Endothelial cell of umbilical vein (primary cell): Measurements from ENCODE around the gene COL23A1. TPM values are rescaled to one million over a fixed set of nuclear protein-coding genes. Genes with fewer than 3 reads are reported as not detected.

ENCODE experiments used
- BruUV-seq: library from RNA; stranded (reverse); fragments of 400-500 nt; replicated peaks from 2 replicates; lab custom pipeline; 2021; lab: Mats Ljungman, UMichigan
- CTCF ChIA-PET: fragments of 300-600, 350-600 bp; sonication (Branson Sonifier 250); formaldehyde crosslinking; loops from one replicate; lab custom pipeline; 2021; ENCODE audit warnings: antibody characterized with exemption, inconsistent platforms; lab: Charles Lee
- POLR2A ChIA-PET: fragments of 300-600, 350-600 bp; sonication (Branson Sonifier 250); formaldehyde crosslinking; loops from one replicate; lab custom pipeline; 2021; ENCODE audit warnings: antibody characterized with exemption, inconsistent platforms; lab: Charles Lee
- DNase-seq: peaks from one replicate; pipeline ENCODE4 v3.0.0-alpha.2; 2011; ENCODE audit warnings: low read depth, low spot score
- FAIRE-seq: peaks from 2 replicates; lab custom pipeline; 2011; peaks lifted over from hg19 to GRCh38; lab: Jason Lieb, UNC
- H2AFZ ChIP-seq: 2 replicates; pipeline ENCODE4 v1.6.0; 2012; ENCODE audit warnings: low read depth, low read length, control low read depth, inconsistent platforms
- H3K27ac ChIP-seq: 2 replicates; pipeline ENCODE4 v1.5.1; 2011; ENCODE audit warnings: low read depth, mild to moderate bottlenecking, control low read depth, low read length, moderate library complexity; ENCODE audit not compliant: insufficient read depth
- H3K27me3 ChIP-seq, 2 experiments: 2 replicates each; pipeline versions ENCODE4 v1.6.0 to v1.6.1; 2011; ENCODE audit warnings: low read length in 2 of 2, mixed read lengths in 1 of 2; ENCODE audit not compliant: control insufficient read depth in 2 of 2, insufficient read depth in 2 of 2
- H3K36me3 ChIP-seq, 2 experiments: 2 replicates in 1 of 2; 3 replicates in 1 of 2; pipeline ENCODE4 v1.5.1; 2011; ENCODE audit warnings: low read length in 2 of 2, mild to moderate bottlenecking in 1 of 2, moderate library complexity in 1 of 2; ENCODE audit not compliant: control insufficient read depth in 2 of 2, insufficient read depth in 2 of 2; ENCODE audit errors: extremely low read depth in 1 of 2
- H3K4me1 ChIP-seq: 3 replicates; pipeline ENCODE4 v1.5.1; 2011; ENCODE audit warnings: mild to moderate bottlenecking, low read length; ENCODE audit not compliant: control insufficient read depth, insufficient read depth; ENCODE audit errors: extremely low read depth
- H3K4me2 ChIP-seq: 2 replicates; pipeline ENCODE4 v1.6.1; 2011; ENCODE audit warnings: low read length, control low read depth, mixed read lengths; ENCODE audit not compliant: insufficient read depth
- H3K4me3 ChIP-seq, 3 experiments: fragments of 200-600 bp in 1 of 3; sonication (generic), shearing (Covaris generic) in 1 of 3; replicated peaks in 1 of 3; 2 replicates each; pipeline ENCODE4 v1.5.1; 2011 to 2016; ENCODE audit warnings: control low read depth in 3 of 3, low read length in 3 of 3, mild to moderate bottlenecking in 2 of 3, inconsistent platforms in 1 of 3, low read depth in 1 of 3, moderate library complexity in 1 of 3; ENCODE audit not compliant: insufficient read depth in 1 of 3
- H3K79me2 ChIP-seq: 2 replicates; pipeline ENCODE4 v1.6.0; 2012; ENCODE audit warnings: low read length, inconsistent platforms; ENCODE audit not compliant: control insufficient read depth, insufficient read depth
- H3K9ac ChIP-seq: replicated peaks from 2 replicates; pipeline ENCODE3; 2011; ENCODE audit warnings: low read length, control low read depth; ENCODE audit not compliant: insufficient read depth; ENCODE audit errors: extremely low read depth
- H3K9me1 ChIP-seq: replicated peaks from 3 replicates; pipeline ENCODE4 v1.6.0; 2011; ENCODE audit warnings: mild to moderate bottlenecking, low read length; ENCODE audit not compliant: control insufficient read depth, insufficient read depth; ENCODE audit errors: extremely low read depth
- H3K9me3 ChIP-seq: replicated peaks from 2 replicates; pipeline ENCODE4 v1.5.1; 2012; ENCODE audit warnings: low read length, inconsistent platforms; ENCODE audit not compliant: control insufficient read depth, insufficient read depth
- H4K20me1 ChIP-seq: replicated peaks from 2 replicates; pipeline ENCODE3; 2011; ENCODE audit warnings: mild to moderate bottlenecking, low read length; ENCODE audit not compliant: control insufficient read depth, insufficient read depth; ENCODE audit errors: extremely low read depth
- EZH2 ChIP-seq: IDR thresholded peaks from 2 replicates; pipeline ENCODE4 v1.6.1; 2012; ENCODE audit warnings: borderline replicate concordance, low read depth, mild to moderate bottlenecking, moderate library complexity, low read length, inconsistent platforms; ENCODE audit not compliant: severe bottlenecking
- FOS ChIP-seq: IDR thresholded peaks from 2 replicates; pipeline ENCODE4 v1.6.1; 2011; ENCODE audit warnings: mild to moderate bottlenecking, low read length, moderate library complexity, borderline replicate concordance; ENCODE audit not compliant: insufficient read depth
- GATA2 ChIP-seq: IDR thresholded peaks from 2 replicates; pipeline ENCODE4 v1.7.0; 2011; ENCODE audit warnings: low read depth, mild to moderate bottlenecking, moderate library complexity, mixed read lengths, low read length; ENCODE audit not compliant: insufficient read length, insufficient read depth
- JUN ChIP-seq: IDR thresholded peaks from 2 replicates; pipeline ENCODE4 v1.6.1; 2011; ENCODE audit warnings: borderline replicate concordance, low read depth; ENCODE audit not compliant: insufficient read length, insufficient read depth
- MYC ChIP-seq: IDR thresholded peaks from one replicate; pipeline ENCODE4 v1.6.1; 2011; ENCODE audit warnings: mild to moderate bottlenecking, low read depth, low read length
- POLR2A ChIP-seq: IDR thresholded peaks from 2 replicates; pipeline ENCODE4 v1.6.1; 2012; ENCODE audit warnings: low read depth, mild to moderate bottlenecking, control low read depth, low read length
- POLR2AphosphoS5 ChIP-seq: IDR thresholded peaks from 2 replicates; pipeline ENCODE4 v1.6.1; 2012; ENCODE audit warnings: low read depth, mild to moderate bottlenecking, control low read depth, low read length, moderate library complexity; ENCODE audit not compliant: insufficient read depth
- dilution Hi-C: fragments of 300-500 bp; cut with MboI; formaldehyde crosslinking; loops from one replicate; pipeline ENCODE4 v1.15.0; 2019; ENCODE audit warnings: low sequenced_read_pairs; ENCODE audit not compliant: extremely low pct_ligation_motif_present
- intact Hi-C: fragments of 100-400 bp; cut with micrococcal nuclease; formaldehyde crosslinking; loops from one replicate; pipeline ENCODE4 v1.10.0; 2022
- polyA plus RNA-seq, 4 experiments: library from polyadenylated mRNA; depleted of rRNA in 3 of 4; stranded (reverse) in 3 of 4; unstranded in 1 of 4; fragments of >200 nt; gene quantifications; 2 replicates each; pipeline versions ENCODE4 v1.2.1 to v1.2.3, GENCODE V29; 2011 to 2012; ENCODE audit warnings: missing spikeins in 1 of 4
- total RNA-seq: library from RNA; stranded (reverse); gene quantifications from 2 replicates; pipeline ENCODE4 v1.2.3, GENCODE V29; 2021
- TF ChIP-seq, protein P1 (sequence below): IDR thresholded peaks from 2 replicates; pipeline ENCODE4 v1.6.1; 2011; ENCODE audit not compliant: insufficient read depth, insufficient read length
- TF ChIP-seq, protein P2 (sequence below), 2 donors: IDR thresholded peaks; 1 replicate in 1 of 2; 2 replicates in 1 of 2; pipeline ENCODE4 v1.5.1; 2011; ENCODE audit warnings: low read length in 2 of 2, mild to moderate bottlenecking in 2 of 2, moderate library complexity in 2 of 2, control low read depth in 1 of 2, inconsistent platforms in 1 of 2, low read depth in 1 of 2; ENCODE audit not compliant: insufficient read depth in 1 of 2; ENCODE audit errors: extremely low read depth in 1 of 2

The COL23A1 gene
- total and polyA plus RNA-seq, 2 donors (not counting 3 experiments of a cell fraction or from before 2014, with no cell fraction given), result not detected

DNA sequence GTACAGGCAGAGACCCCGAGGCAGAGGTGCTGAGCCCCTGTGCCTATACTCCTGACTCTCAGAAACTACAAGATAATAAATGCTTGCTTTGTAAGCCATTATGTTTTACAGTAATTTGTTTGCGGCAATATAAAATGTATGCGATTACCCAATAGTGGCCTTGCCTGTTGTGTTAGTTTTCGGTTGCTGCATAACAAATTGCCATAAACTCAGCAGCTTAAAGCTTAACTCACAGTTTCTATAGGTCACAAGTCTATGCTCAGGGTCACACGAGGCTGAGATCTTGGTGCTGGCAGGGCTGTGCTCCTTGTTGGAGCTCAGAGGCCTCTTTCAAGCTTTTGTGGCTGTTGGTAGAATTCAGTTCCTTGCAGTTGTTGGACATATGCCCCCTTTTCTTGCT, 114.8 kb downstream of the COL23A1 start:
- H3K4me1 ChIP-seq, result no peaks in the 10 kb centered on the region
- no peaks in the 10 kb centered on the region for H3K9me1 ChIP-seq
- BruUV-seq, result no TSS peak
- no peaks in the 10 kb centered on the region for H3K79me2 ChIP-seq
- no peak for FAIRE-seq
- no peak overlapping the region for H2AFZ ChIP-seq
- no peaks in the 10 kb centered on the region for H3K36me3 ChIP-seq
- dilution Hi-C loops (no loop called here), intact Hi-C loops (no loop called here)
- no peak overlapping the region for H3K4me3 ChIP-seq
- H3K4me2 ChIP-seq, result no peak overlapping the region
- no peak overlapping the region for H3K9ac ChIP-seq
- no peak overlapping the region for H3K27ac ChIP-seq
- no peak for DNase-seq
- POLR2A ChIA-PET, result no interaction called here
- no peak for TF ChIP-seq JUN
- no peak for TF ChIP-seq POLR2AphosphoS5
- TF ChIP-seq POLR2A, result no peak
- no peak for TF ChIP-seq GATA2
- TF ChIP-seq EZH2, result no peak
- no peak for TF ChIP-seq MYC
- TF ChIP-seq, protein P1, sequence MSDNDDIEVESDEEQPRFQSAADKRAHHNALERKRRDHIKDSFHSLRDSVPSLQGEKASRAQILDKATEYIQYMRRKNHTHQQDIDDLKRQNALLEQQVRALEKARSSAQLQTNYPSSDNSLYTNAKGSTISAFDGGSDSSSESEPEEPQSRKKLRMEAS, result no peak
- no peak for TF ChIP-seq FOS
- TF ChIP-seq, protein P2, sequence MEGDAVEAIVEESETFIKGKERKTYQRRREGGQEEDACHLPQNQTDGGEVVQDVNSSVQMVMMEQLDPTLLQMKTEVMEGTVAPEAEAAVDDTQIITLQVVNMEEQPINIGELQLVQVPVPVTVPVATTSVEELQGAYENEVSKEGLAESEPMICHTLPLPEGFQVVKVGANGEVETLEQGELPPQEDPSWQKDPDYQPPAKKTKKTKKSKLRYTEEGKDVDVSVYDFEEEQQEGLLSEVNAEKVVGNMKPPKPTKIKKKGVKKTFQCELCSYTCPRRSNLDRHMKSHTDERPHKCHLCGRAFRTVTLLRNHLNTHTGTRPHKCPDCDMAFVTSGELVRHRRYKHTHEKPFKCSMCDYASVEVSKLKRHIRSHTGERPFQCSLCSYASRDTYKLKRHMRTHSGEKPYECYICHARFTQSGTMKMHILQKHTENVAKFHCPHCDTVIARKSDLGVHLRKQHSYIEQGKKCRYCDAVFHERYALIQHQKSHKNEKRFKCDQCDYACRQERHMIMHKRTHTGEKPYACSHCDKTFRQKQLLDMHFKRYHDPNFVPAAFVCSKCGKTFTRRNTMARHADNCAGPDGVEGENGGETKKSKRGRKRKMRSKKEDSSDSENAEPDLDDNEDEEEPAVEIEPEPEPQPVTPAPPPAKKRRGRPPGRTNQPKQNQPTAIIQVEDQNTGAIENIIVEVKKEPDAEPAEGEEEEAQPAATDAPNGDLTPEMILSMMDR (IDR thresholded peaks at IDR 0.05; ENCODE audit: extremely low read depth in 1 of 2, insufficient read depth in 1 of 2, low read depth in 1 of 2, low read length in 2 of 2), result no peak
- H4K20me1 ChIP-seq, result no peaks in the 10 kb centered on the region
- no peaks in the 10 kb centered on the region for H3K9me3 ChIP-seq
- no peaks in the 10 kb centered on the region for H3K27me3 ChIP-seq
- CTCF ChIA-PET, result no interaction called here
